HG03135 (cell line): ENCODE data around the gene MICAL1.

Source experiments
- ATAC-seq: cut with Tn5 transposase; IDR thresholded peaks from one replicate; pipeline ENCODE4 v1.9.1; 2021; ENCODE audit warnings: mild to moderate bottlenecking, moderate library complexity; ENCODE audit not compliant: unreplicated experiment

The MICAL1 gene

GRCh38 chr6:109436041-109436440, 19.5 kb downstream of the MICAL1 start:
- ATAC-seq: no peak

GRCh38 chr6:109434456-109434855, 21.1 kb downstream of the MICAL1 start:
- no peak for ATAC-seq

- ATAC-seq: no peak
These were observed 26.1 kb downstream of the MICAL1 start for GRCh38 chr6:109429496-109429895.

GRCh38 chr6:109428889-109429477, 26.6 kb downstream of the MICAL1 start:
- no peak for ATAC-seq

GRCh38 chr6:109424946-109425345, 30.6 kb downstream of the MICAL1 start:
- no peak for ATAC-seq

- ATAC-seq: no peak
These were observed 34.4 kb downstream of the MICAL1 start for GRCh38 chr6:109421184-109421583.

- ATAC-seq: no peak
These were observed 34.8 kb downstream of the MICAL1 start for GRCh38 chr6:109420751-109421150.

- ATAC-seq: no peak
These were observed 37.9 kb downstream of the MICAL1 start for GRCh38 chr6:109417646-109418045.

GRCh38 chr6:109411034-109411433, 44.5 kb downstream of the MICAL1 start:
- ATAC-seq: no peak

- ATAC-seq: no peak
These were observed 49.4 kb downstream of the MICAL1 start for GRCh38 chr6:109406196-109406595.

- ATAC-seq: no peak
These were observed 58.6 kb downstream of the MICAL1 start for GRCh38 chr6:109397020-109397419.

GRCh38 chr6:109396046-109396718, 59.4 kb downstream of the MICAL1 start:
- ATAC-seq: no peak
